Glutamatergic neuron (in vitro differentiated cells): Measurements from ENCODE around the gene SUN1. TPM values are rescaled to one million over a fixed set of nuclear protein-coding genes. Genes with fewer than 3 reads are reported as not detected.
A peak's percentile ranks its signal among the peaks of the same experiment; 100 is the strongest.

ENCODE experiments used
- DNase-seq: peaks from one replicate; pipeline ENCODE4 v3.0.0; 2022
- H3K27ac Mint-ChIP-seq: one replicate; pipeline ENCODE4 v1.8.0; 2020; ENCODE audit warnings: mild to moderate bottlenecking, mixed read lengths, inconsistent platforms; ENCODE audit not compliant: unreplicated experiment
- H3K27me3 Mint-ChIP-seq: one replicate; pipeline ENCODE4 v1.8.0; 2020; ENCODE audit warnings: mild to moderate bottlenecking, moderate library complexity, mixed read lengths, inconsistent platforms; ENCODE audit not compliant: unreplicated experiment
- H3K36me3 Mint-ChIP-seq: one replicate; pipeline ENCODE4 v1.8.0; 2020; ENCODE audit warnings: mild to moderate bottlenecking, mixed read lengths, inconsistent platforms; ENCODE audit not compliant: unreplicated experiment
- H3K4me1 Mint-ChIP-seq: one replicate; pipeline ENCODE4 v1.8.0; 2020; ENCODE audit warnings: mild to moderate bottlenecking, low read depth, mixed read lengths, inconsistent platforms; ENCODE audit not compliant: unreplicated experiment
- H3K4me3 Mint-ChIP-seq: one replicate; pipeline ENCODE4 v1.8.0; 2020; ENCODE audit warnings: mild to moderate bottlenecking, mixed read lengths, inconsistent platforms; ENCODE audit not compliant: unreplicated experiment
- H3K9me3 Mint-ChIP-seq: one replicate; pipeline ENCODE4 v1.8.0; 2020; ENCODE audit warnings: mild to moderate bottlenecking, moderate library complexity, mixed read lengths, inconsistent platforms; ENCODE audit not compliant: unreplicated experiment
- total RNA-seq: library from RNA; stranded (reverse); fragmentation: NEBNext Ultra II Directional; extraction: Animal tissue kit (Norgen Biotek cat#: 25700); gene quantifications from one replicate; pipeline ENCODE4 v1.2.1, GENCODE V29; 2021; ENCODE audit not compliant: unreplicated experiment
- TF ChIP-seq, protein P1 (sequence below): fragments of 200-600 bp; sonication (generic); IDR thresholded peaks from one replicate; pipeline ENCODE4 v1.5.0; 2021; ENCODE audit not compliant: partially characterized antibody, unreplicated experiment

The SUN1 gene
- total RNA-seq, 1 donor from 2014 or later, result 879 TPM

DNA sequence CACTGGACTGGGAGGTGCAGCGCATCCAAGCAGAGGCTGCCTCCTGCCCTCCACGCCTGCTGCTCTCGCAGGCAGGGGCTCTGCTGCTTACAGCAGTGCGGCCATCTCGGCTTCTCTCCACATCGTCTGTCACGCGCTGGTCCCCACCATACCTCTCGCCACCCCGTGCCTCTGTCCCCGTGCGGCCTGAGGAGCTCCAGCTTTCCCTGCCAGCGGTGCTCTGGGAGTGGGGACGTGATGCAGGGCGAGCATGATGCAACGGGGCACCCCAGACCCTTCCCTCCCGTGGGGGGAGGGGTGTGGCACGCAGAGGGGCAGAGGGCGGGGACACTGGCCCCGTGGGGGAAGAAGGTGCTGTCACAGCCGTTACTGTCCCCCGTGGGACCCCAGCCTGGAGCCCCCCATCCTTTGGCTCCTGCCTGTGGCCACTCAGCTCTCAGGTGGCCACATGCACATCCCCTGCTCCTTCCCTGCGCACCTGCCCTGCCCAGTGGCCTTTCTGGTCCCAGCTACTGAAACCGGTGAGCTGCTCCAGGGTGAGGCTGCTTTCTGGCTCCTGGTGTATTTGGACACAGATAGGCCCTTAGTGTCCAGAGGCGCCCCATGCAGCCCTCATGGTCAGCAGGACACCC, 53.1 kb downstream of the SUN1 start:
- Mint-ChIP-seq H3K27ac (no peak overlapping the region), H3K9me3 (peaks cover 12% of the 10 kb centered on the region), H3K4me3 (no peak overlapping the region), H3K36me3 (peaks cover 4% of the 10 kb centered on the region), H3K4me1 (peaks cover 19% of the 10 kb centered on the region), H3K27me3 (peaks cover 11% of the 10 kb centered on the region)
- DNase-seq, result peak; percentile 30
- TF ChIP-seq, protein P1, sequence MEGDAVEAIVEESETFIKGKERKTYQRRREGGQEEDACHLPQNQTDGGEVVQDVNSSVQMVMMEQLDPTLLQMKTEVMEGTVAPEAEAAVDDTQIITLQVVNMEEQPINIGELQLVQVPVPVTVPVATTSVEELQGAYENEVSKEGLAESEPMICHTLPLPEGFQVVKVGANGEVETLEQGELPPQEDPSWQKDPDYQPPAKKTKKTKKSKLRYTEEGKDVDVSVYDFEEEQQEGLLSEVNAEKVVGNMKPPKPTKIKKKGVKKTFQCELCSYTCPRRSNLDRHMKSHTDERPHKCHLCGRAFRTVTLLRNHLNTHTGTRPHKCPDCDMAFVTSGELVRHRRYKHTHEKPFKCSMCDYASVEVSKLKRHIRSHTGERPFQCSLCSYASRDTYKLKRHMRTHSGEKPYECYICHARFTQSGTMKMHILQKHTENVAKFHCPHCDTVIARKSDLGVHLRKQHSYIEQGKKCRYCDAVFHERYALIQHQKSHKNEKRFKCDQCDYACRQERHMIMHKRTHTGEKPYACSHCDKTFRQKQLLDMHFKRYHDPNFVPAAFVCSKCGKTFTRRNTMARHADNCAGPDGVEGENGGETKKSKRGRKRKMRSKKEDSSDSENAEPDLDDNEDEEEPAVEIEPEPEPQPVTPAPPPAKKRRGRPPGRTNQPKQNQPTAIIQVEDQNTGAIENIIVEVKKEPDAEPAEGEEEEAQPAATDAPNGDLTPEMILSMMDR, result no peak

DNA sequence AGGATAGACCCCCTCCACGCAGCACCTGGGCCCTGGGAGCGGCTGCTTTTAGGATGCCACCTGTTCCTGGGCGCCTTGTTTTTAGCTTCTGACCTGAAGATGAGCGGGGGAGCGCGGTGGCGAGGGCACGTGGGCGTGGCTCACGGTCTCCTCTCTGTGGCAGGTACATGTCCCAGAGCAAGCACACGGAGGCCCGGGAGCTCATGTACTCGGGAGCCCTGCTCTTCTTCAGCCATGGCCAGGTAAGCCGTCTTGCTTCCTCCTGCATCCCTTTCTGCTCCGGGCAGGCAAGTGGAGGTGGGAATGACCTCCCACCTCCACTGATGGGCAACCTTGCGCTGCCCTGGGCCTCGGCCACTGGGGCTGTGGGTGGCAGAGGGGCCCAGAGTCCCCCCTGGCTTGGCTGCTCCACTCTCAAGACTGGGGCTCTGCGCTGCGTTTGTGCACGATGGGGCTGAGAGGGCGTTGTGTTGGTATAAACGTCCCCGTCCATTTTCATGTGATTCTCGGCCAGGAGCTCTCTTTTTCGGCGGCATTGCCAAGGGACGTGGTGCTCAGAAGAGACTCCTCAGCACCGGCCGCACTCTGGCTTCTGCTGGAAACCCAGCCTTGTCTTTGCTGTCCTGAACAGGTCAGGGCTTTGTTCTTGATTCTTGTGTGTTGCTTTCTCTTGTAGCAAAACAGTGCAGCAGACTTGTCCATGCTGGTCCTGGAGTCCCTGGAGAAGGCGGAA, 53.8 kb downstream of the SUN1 start:
- Mint-ChIP-seq H3K36me3 (peaks cover 4% of the 10 kb centered on the region), H3K27ac (peak overlapping the region; percentile 59), H3K4me1 (peaks cover 19% of the 10 kb centered on the region), H3K4me3 (no peak overlapping the region), H3K27me3 (peaks cover 15% of the 10 kb centered on the region), H3K9me3 (peaks cover 17% of the 10 kb centered on the region)
- TF ChIP-seq, protein P1, result no peak
- DNase-seq, result peak; percentile 13

DNA sequence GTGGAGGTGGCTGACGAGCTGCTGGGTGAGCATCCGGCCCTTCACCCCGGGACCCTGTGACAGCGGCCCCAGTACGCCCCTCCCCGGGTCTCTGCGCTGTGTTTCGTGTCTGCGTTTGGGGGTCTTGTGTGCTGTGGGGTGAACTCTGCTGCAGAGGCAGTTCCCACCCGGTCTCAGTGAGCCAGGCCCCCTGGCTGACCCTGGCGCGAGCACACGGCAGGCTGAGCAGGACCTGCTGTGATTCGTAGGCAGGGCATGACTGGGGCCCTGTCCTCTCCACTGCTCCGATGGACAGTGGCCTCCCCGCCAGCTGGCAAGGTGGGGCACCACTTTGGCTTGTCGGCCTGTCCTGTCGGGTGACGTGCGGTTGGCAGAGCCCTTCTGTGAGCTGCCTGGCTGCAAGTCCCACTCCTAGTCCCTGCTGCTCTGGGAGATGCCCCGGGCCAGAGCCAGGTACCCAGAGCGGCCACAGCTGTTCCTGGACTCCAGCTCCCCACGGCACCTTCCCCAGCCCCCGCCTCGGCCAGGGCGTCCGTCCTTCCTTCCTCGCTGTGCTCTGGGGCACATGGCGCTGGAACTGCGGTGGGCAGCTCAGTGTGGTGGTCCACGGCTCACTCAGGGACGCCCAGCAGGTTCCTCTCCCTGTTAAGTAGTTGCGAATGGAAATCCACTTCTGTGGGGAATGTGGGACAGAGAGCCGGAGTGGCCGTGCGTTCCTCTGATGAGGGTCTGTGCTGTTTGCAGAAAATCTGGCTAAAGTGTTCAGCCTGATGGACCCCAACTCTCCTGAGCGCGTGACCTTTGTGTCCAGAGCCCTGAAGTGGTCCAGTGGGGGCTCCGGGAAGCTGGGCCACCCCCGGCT, 54.6 kb downstream of the SUN1 start:
- TF ChIP-seq, protein P1, result no peak
- no peak overlapping the region for H3K4me3 Mint-ChIP-seq
- peaks cover 16% of the 10 kb centered on the region for H3K4me1 Mint-ChIP-seq
- H3K27me3 Mint-ChIP-seq, result peaks cover 15% of the 10 kb centered on the region
- peaks cover 18% of the 10 kb centered on the region for H3K9me3 Mint-ChIP-seq
- DNase-seq, result peak; percentile 11
- H3K27ac Mint-ChIP-seq, result peak overlapping the region; percentile 59
- H3K36me3 Mint-ChIP-seq, result peaks cover 2% of the 10 kb centered on the region

DNA sequence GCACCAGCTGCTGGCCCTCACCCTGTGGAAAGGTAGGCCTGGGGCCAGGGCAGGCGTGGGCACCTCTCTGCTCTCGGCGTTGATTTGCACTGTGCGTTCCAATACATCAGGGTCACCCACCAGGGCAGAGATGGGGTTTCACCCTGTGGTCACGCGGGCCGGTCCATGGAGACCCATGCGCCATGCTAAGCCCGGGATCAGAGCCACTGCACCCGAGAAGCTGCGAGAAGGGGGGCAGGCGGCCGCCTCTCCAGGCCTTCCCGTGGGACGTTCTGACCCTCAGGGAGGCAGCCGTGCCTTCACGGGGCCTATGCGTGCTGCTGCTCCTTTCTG, 55.2 kb downstream of the SUN1 start:
- peaks cover 19% of the 10 kb centered on the region for H3K27me3 Mint-ChIP-seq
- TF ChIP-seq, protein P1, result no peak
- DNase-seq, result peak; percentile 12
- H3K4me3 Mint-ChIP-seq, result no peak overlapping the region
- H3K27ac Mint-ChIP-seq, result no peak overlapping the region
- H3K4me1 Mint-ChIP-seq, result peaks cover 14% of the 10 kb centered on the region
- H3K9me3 Mint-ChIP-seq, result peaks cover 20% of the 10 kb centered on the region
- H3K36me3 Mint-ChIP-seq, result no peaks in the 10 kb centered on the region
